AG09319 (cell line): ENCODE results near the gene HIPK2.

Experiments used
- DNase-seq: peaks from one replicate; pipeline ENCODE4 v3.0.0-alpha.2; 2010; ENCODE audit warnings: low read depth; ENCODE audit errors: extremely low read depth
- CTCF ChIP-seq: IDR thresholded peaks from 2 replicates; pipeline ENCODE4 v1.5.1; 2011; ENCODE audit warnings: low read depth, mild to moderate bottlenecking, inconsistent platforms, low read length, moderate library complexity

HIPK2 gene

GRCh38 chr7:139752604-139753003 lies 25.2 kb downstream of the HIPK2 start:
- TF ChIP-seq CTCF: no peak
- no peak for DNase-seq

- no peak for DNase-seq
- no peak for TF ChIP-seq CTCF
Measured at GRCh38 chr7:139752148-139752547, 25.6 kb downstream of the HIPK2 start.

GRCh38 chr7:139750459-139751095 lies 27.2 kb downstream of the HIPK2 start:
- no peak for TF ChIP-seq CTCF
- DNase-seq: no peak

- no peak for DNase-seq
- no peak for TF ChIP-seq CTCF
Measured at GRCh38 chr7:139749545-139749944, 28.3 kb downstream of the HIPK2 start.

- no peak for TF ChIP-seq CTCF
- DNase-seq: no peak
Measured at GRCh38 chr7:139748941-139749340, 28.9 kb downstream of the HIPK2 start.

- no peak for TF ChIP-seq CTCF
- no peak for DNase-seq
Measured at GRCh38 chr7:139748373-139748765, 29.4 kb downstream of the HIPK2 start.

- no peak for DNase-seq
Measured at GRCh38 chr7:139747662-139748372, 30.0 kb downstream of the HIPK2 start.

More at GRCh38 chr7:139747662-139748372, 30.0 kb downstream of the HIPK2 start:
- TF ChIP-seq CTCF: no peak
